Left lung (tissue), 10 donors: ENCODE data around the gene TAS2R8. TPM values are rescaled to one million over a fixed set of nuclear protein-coding genes. Genes with fewer than 3 reads are reported as not detected.

ENCODE experiments used
- ATAC-seq: fragments of 200-7000 bp; cut with Tn5 transposase; one replicate; pipeline ENCODE4 v1.9.1; 2020; ENCODE audit warnings: moderate library complexity
- DNase-seq, 4 donors: peaks; one replicate each; pipeline ENCODE4 v3.0.0-alpha.2; 2013 to 2020
- H3K27ac ChIP-seq, 2 donors: fragments of 200-600 bp; sonication (generic) in 1 of 2; one replicate each; pipeline versions ENCODE4 v1.5.0 to v1.8.0; 2020 to 2021
- H3K27me3 ChIP-seq, 2 donors: fragments of 200-600 bp; sonication (generic) in 1 of 2; one replicate each; pipeline versions ENCODE4 v1.5.0 to v1.8.0; 2020 to 2021
- H3K36me3 ChIP-seq, 2 donors: fragments of 200-600 bp; sonication (generic) in 1 of 2; one replicate each; pipeline versions ENCODE4 v1.5.0 to v1.8.0; 2020 to 2021
- H3K4me1 ChIP-seq, 2 donors: fragments of 200-600 bp; one replicate each; pipeline ENCODE4 v1.8.0; 2021
- H3K4me3 ChIP-seq, 2 donors: fragments of 200-600 bp; sonication (generic) in 1 of 2; one replicate each; pipeline versions ENCODE4 v1.5.0 to v1.8.0; 2020 to 2021; ENCODE audit warnings: mild to moderate bottlenecking in 1 of 2
- H3K9me3 ChIP-seq, 2 donors: fragments of 200-600 bp; sonication (generic) in 1 of 2; one replicate each; pipeline versions ENCODE4 v1.5.0 to v1.8.0; 2020 to 2021
- intact Hi-C, 2 donors: fragments of 100-400 bp; cut with DNase I; formaldehyde crosslinking; loops; one replicate each; pipeline versions ENCODE4 v1.11.2 to v1.14.2; 2022
- polyA plus RNA-seq, 6 donors: library from polyadenylated mRNA; unstranded; fragments of 120-200 nt; gene quantifications; one replicate each; pipeline ENCODE4 v1.2.1, GENCODE V29; 2013; ENCODE audit not compliant: insufficient read length in 6 of 6
- total RNA-seq, 2 donors: library from RNA; stranded (reverse); fragmentation: NEBNext Ultra II Directional; extraction: Animal tissue kit (Norgen Biotek cat#: 25700); gene quantifications; one replicate each; pipeline ENCODE4 v1.2.1, GENCODE V29; 2021
- TF ChIP-seq, protein P1 (sequence below), 2 donors: fragments of 200-600 bp; sonication (generic) in 1 of 2; IDR thresholded peaks; one replicate each; pipeline versions ENCODE4 v1.5.0 to v1.8.0; 2021; ENCODE audit warnings: antibody characterized with exemption in 2 of 2
- donor health status: DM: no; HTN: yes; CAD: no.
- donor health status: DM: no; HTN: no; CAD: no.

Gene TAS2R8
- total and polyA plus RNA-seq, 8 donors, result not detected

DNA sequence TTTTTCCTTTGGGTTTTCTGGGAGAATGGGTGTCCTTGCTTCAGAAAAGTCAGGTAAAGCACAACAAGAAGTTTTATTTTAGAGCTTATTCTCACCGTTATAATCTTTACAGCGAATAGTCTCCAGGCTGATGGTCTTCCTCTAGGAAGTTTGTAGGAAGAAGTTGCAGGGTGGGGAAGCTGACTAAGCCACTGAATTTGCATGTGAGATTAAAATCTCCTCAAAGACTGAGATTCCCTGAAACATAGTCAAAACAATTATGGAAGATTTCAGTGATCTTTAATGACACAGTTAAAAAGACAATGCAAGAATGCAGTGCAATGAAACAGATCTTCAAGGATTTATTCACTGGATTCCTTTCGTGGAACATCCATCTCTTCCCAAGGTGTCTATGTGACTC lies 17.9 kb upstream of the TAS2R8 start:
- DNase-seq (no peak), ATAC-seq (no peak)
- intact Hi-C loops, result no loop called here
- TF ChIP-seq, protein P1, sequence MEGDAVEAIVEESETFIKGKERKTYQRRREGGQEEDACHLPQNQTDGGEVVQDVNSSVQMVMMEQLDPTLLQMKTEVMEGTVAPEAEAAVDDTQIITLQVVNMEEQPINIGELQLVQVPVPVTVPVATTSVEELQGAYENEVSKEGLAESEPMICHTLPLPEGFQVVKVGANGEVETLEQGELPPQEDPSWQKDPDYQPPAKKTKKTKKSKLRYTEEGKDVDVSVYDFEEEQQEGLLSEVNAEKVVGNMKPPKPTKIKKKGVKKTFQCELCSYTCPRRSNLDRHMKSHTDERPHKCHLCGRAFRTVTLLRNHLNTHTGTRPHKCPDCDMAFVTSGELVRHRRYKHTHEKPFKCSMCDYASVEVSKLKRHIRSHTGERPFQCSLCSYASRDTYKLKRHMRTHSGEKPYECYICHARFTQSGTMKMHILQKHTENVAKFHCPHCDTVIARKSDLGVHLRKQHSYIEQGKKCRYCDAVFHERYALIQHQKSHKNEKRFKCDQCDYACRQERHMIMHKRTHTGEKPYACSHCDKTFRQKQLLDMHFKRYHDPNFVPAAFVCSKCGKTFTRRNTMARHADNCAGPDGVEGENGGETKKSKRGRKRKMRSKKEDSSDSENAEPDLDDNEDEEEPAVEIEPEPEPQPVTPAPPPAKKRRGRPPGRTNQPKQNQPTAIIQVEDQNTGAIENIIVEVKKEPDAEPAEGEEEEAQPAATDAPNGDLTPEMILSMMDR (IDR thresholded peaks at IDR 0.05), result no peak
- Histone ChIP-seq H3K36me3 (no peaks in the 10 kb centered on the region), H3K9me3 (no peaks in the 10 kb centered on the region), H3K27ac (no peak overlapping the region), H3K27me3 (no peaks in the 10 kb centered on the region), H3K4me3 (no peak overlapping the region), H3K4me1 (no peaks in the 10 kb centered on the region)

DNA sequence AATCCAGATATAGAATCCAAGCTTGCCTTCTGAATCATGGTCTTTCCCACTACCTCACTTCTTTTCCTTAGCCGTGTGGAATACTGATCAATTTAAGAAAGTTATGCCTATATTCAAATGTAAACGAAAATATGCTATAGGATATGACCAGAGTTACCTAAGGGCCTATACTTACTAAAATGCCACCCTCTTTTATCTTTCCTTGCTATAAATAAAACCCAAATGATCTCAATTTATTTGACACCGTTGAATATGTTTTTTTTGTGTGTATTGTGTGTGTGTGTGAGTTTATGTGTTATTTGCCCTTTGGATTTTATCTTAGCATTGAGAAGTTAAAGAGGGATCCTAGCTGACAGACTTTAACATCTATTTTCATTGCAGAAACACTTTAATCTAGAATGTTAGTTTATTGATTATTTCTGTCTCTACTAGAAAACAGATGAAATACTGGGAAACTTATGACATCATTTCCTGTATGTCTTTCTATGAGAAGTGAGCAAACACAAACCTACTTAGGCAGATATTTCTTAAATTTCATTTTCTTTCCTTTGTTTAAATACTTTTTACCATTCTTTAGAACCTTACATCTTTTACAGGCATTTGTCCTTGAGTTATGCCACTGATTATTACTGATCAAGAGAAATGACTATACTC lies 4.9 kb upstream of the TAS2R8 start:
- no peak overlapping the region for H3K4me3 ChIP-seq
- no peaks in the 10 kb centered on the region for H3K27me3 ChIP-seq
- intact Hi-C loops, result no loop called here
- no peaks in the 10 kb centered on the region for H3K9me3 ChIP-seq
- H3K36me3 ChIP-seq, result no peaks in the 10 kb centered on the region
- H3K4me1 ChIP-seq, result no peaks in the 10 kb centered on the region
- ATAC-seq, result no peak
- DNase-seq, result no peak
- no peak overlapping the region for H3K27ac ChIP-seq
- TF ChIP-seq, protein P1 (IDR thresholded peaks at IDR 0.05), result no peak

DNA sequence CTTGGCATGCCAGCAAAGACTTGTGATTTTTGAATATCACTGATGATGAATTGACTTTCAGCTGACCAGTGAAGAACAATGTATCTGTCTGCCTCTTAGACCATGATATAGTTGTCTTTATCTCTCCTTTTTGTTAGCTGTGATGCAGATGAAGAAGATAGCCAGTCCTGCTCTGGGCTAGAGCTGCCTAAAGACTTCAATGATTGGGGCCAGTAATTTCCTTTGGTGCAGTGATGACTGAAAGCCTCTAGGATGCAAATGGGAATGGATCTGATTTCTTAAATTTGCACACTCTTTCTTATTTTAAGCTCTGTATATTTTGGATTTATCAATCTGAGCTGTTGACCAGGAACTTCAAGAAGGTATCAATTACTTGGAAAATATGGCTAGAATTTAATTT lies 3.0 kb upstream of the TAS2R8 start, which contains the start of gene TAS2R9:
Gene TAS2R9 (minus strand): TSS at position 101 of the 400 bp plus-strand sequence. CDS start 93 bp downstream, at position 8.
- H3K27ac ChIP-seq, result no peak within 1 kb of the TSS
- ATAC-seq, result no peak
- intact Hi-C loops, result no loop called here

DNA sequence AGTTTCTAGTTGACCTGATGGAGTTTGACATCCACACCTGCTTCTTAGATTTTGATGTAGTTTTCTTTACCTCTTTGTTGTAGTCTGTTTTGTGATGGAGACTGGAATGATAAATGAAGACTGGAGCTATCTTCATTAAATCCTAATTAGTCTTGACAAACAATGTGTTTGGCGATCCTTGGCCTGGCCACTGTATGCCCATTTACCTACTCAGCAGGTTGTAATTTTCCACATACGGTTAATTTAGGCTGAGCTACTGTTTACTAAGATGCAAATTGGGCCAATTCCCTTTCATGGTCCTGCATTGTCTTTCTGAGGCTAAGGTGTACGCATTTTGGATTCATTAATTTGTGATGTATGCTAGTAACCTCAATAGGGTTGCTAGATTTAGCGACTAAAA lies 4.5 kb downstream of the TAS2R8 start, which contains the start of gene TAS2R7:
Gene TAS2R7 (minus strand): TSS at position 41 of the 400 bp plus-strand sequence. CDS start 57 bp downstream, outside the sequence.
- no peaks in the 10 kb centered on the region for H3K4me1 ChIP-seq
- TF ChIP-seq, protein P1 (IDR thresholded peaks at IDR 0.05), result no peak
- no peaks in the 10 kb centered on the region for H3K27me3 ChIP-seq
- no peak within 1 kb of the TSS for H3K27ac ChIP-seq
- H3K4me3 ChIP-seq, result no peak within 1 kb of the TSS
- DNase-seq (no peak), ATAC-seq (no peak)
- no peaks in the 10 kb centered on the region for H3K9me3 ChIP-seq
- intact Hi-C loops, result no loop called here
- no peaks in the 10 kb centered on the region for H3K36me3 ChIP-seq

More for the DNA sequence above, 3.0 kb upstream of the TAS2R8 start, which contains the start of gene TAS2R9:
- TF ChIP-seq, protein P1 (IDR thresholded peaks at IDR 0.05), result no peak
- DNase-seq, result no peak
- H3K9me3 ChIP-seq, result no peaks in the 10 kb centered on the region
- H3K4me3 ChIP-seq, result no peak within 1 kb of the TSS
- no peaks in the 10 kb centered on the region for H3K27me3 ChIP-seq
- no peaks in the 10 kb centered on the region for H3K4me1 ChIP-seq
- no peaks in the 10 kb centered on the region for H3K36me3 ChIP-seq

DNA sequence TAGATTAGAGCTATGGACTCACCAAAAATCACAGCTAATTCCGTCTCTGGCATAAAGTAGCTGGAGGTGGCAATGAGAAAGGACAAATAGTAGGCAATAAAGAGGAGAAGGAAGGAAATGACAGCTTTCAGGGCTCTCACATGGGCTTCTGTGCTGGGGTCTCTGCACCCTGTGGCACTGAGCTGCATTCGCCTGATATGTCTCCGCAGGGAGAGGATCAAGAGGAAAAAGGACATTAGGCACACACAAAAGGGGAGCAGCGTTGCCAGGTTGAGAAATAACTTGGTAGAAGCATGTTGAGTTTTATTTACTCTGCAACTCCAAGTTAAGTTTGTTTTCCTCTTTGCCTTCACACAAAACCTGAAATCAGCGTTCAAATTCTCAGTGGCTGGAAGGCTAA lies 5.3 kb downstream of the TAS2R8 start:
- Histone ChIP-seq H3K27me3 (no peaks in the 10 kb centered on the region), H3K4me1 (no peaks in the 10 kb centered on the region), H3K9me3 (no peaks in the 10 kb centered on the region), H3K27ac (no peak overlapping the region), H3K36me3 (no peaks in the 10 kb centered on the region), H3K4me3 (no peak overlapping the region)
- TF ChIP-seq, protein P1 (IDR thresholded peaks at IDR 0.05), result no peak
- intact Hi-C loops, result no loop called here
- no peak for DNase-seq
- ATAC-seq, result no peak
